Stimulated activated CD8-positive, alpha-beta memory T cell treated with anti-CD3 and anti-CD28 coated beads, Interleukin-15, amount 100 ng/mL, for 48 hours (primary cell): ENCODE data around the gene PPM1E.

Experiments used
- DNase-seq, 2 donors: peaks; one replicate each; pipeline ENCODE4 v3.0.0-alpha.2; 2020; ENCODE audit warnings: low read depth in 2 of 2

Gene PPM1E

DNA sequence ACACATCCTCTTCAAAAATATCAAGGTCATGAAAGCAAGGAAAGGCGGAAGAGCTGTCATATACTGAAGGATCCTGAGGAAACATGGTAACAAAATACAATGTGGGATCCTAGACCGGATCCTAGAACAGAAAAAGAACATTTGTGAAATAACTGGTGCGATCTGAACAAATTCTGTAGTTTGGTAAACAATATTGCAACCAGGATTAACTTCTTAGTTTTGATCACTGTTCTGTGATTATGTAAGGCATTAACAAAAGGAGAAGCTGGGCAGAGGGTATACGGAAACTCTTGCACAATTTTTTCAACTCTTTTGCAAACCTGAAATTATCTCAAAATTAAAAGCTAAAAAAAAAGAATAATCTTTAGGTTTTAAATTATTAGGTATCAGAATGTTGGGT lies 241.3 kb downstream of the PPM1E start:
- DNase-seq, result no peak

DNA sequence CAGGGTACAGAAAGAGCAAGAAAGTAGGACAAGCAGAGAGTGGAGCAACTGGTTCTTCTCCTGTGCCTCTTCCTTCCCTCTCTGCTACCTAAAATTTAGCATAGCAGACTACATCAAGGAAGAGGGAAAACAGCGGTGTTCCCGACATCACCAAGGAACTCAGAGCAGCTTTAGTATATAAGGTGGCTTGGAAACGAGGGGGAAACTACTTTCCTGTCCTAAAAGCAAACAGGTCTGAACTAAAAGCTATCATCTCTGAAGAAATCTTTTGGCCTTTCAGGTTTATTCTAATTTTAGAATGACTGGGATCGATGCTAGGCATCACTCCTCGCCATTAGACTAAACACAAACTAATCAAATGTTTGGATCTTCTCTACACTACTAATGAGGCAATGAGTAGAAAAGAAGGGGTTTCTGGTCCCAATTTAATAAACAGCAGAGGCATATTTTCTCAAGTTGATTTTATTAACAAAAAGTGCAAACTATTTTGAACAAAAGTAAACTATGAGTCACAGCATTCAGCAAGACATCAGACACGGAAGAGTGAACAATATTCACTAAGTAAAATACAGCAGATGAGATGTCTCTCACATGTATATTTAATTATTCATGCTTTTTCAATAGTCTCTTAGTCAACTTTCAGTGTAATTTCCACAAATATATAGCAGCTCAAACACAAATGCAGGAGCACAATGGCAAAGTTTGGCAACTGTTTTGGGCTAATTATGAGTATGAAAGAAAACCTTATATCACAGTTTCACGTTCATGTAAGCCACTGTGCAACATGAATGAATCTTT lies 242.3 kb downstream of the PPM1E start:
- no peak for DNase-seq

DNA sequence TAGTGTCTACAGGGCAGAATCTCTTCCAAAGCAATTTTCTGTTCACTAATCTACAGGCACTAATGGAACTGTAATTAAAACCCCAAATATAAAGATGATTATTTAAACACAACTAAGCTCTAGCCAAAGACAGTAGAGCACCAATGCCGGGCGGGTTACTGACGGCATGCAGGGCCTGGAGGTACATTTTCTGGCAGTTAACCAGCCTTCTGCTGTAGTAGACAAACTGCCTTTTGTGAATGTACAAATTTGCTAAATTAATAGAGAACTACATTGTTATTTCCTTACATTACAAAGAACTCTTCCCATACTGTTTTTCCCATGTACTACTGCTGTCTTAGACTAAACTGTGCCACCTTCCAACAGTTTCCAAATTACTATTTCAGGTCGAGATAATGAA lies 243.2 kb downstream of the PPM1E start:
- DNase-seq, result no peak

DNA sequence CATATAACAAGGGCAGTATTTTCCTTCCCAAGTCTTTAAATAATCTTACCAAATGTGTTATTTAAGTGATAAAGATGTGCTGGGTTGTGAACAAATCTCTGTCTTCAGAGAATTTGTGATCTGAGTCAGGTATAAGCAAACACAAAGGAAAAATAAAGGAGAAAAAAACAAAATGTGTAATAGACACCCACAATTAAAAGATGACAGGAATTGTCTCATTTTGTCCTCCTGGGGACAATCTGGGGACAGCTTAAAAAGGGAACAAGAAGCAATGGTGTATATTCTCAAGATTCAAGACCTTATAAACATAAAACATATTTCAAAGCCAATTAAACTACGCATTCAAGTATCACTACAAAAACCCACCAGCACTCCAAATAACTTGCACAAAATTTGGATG lies 243.8 kb downstream of the PPM1E start:
- DNase-seq, result no peak

DNA sequence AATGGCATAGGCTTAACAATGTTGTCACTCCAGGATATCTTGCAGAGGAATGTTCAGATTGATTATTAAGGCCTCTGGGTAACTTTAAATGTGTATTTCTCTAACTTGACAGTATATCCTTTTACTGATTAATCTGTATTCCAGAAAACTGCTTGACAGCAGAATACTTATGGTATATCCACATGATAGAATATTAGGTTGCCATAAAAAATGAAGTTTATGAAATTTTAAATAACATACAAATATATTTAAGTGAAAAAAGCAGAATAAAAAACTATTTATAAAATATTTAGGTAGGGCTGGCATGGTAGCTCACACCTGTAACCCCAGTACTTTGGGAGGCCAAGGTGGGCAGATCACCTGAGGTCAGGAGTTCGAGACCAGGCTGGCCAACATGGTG lies 244.4 kb downstream of the PPM1E start:
- DNase-seq, result no peak

DNA sequence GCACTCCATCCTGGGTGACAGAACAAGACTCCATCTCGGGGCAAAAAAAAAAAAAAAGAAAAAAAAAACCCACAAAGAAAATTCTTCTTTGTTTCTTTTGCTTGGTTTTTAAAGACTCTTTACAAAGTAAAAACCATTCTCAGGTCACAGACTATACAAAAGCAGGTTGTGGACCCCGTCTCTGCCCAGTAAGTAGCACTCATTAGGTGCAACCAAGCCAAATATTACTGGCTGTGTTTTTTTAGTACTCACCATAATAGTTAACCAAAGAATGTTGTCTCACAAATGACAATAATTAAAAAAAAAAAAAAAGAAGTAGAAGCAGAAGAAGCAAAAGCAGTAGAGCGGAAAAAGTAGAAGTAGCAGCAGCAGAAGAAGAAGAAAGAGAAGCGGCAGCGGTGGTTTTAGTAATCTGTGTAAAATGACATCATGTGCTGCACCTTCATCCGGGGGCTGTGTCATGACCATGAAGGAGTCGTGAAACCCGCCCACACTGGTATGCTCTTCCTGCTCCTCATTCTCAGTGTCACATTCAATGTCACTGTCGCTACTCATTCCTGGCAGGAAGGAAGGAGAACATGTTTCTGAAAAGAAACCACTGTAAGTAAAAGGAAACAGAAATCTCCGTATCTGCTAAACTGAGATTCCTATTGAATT lies 245.6 kb downstream of the PPM1E start:
- peak; percentile 68 to 72 for DNase-seq

DNA sequence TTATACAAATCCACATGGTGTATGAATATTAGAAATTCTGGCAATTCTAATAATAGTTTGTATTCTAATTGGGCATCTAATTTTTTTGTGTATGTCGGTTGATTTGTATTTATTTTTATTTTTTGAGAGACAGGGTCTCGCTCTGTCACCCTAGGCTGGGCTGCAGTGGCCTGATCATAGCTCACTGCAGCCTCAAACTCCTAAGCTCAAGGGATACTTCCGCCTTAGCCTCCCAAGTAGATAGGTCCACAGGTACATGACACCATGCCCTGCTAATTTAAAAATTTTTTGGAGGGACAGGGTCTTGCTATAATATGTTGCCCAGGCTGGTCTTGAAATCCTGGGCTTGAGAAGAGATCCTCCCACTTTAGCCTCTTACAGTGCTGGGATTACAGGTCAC lies 246.5 kb downstream of the PPM1E start:
- DNase-seq, result no peak

DNA sequence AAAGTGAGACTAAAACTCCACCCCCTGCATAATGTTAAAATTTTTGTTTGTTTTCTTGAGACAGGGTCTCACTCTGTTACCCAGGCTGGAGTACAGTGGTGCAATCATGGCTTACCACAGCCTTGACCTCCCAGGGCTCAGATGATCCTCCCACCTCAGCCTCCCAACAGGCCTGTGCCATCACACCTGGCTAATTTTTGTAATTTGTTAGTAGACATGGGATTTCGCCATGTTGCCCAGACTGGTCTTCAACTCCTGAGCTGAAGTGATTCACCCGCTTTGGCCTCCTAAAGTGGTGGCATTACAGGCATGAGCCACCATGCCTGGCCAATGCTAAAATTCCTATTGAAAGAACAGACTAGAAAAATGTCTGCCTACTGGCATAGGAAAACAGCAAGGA lies 247.2 kb downstream of the PPM1E start:
- DNase-seq, result no peak

DNA sequence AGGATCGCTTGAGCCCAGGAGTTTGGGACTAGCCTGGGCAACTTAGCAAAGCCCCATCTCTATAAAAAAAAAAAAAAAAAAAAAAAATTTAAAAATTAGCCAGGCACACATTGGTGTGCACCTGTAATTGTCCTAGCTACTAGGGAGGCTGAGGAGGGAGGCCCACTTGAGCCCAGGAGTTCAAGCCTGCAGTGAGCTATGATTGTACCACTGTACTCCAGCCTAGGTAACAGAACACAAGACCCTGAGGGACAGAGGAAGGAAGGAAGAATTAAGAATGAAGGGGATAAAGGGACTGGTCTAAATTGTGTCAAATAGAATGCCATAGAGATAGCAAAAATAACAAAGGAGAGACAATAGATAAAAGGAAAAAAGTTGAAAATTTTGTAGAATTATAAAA lies 248.2 kb downstream of the PPM1E start:
- no peak for DNase-seq

DNA sequence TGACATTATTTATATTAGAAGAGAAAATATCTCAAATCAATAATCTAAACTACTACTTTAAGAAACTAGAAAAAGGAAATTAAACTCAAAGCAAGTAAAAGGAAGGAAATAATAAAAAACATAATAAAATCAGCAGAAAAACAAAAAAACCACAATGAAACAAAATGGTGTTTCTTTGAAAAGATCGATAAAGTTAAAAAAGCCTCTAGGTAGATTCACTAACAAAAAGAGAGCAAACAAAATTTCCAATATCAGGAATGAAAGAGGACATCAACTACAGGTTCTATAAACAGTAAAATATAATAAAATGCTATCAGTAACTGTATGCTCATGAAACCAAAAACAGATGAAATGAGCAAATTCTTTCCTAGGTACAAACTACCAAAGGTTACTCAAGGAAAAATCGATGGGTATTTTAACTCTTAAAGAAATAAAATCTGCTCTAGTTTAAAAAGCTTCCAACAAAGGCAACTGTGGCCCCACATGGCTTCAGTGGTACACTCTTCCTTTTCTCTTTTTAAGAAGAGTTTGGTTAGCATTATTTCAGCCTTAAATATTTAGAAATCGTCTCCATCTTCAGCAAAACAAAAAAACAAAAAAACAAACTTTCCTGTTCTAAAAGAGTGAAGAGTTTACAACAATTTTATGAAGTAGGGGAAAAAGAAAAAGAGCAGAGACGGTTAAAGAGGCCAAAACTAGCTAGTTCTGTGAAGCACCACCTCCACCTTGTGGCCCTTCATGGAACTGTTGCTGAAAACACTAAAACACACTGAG lies 248.9 kb downstream of the PPM1E start:
- DNase-seq, result peak; percentile 14 to 20

DNA sequence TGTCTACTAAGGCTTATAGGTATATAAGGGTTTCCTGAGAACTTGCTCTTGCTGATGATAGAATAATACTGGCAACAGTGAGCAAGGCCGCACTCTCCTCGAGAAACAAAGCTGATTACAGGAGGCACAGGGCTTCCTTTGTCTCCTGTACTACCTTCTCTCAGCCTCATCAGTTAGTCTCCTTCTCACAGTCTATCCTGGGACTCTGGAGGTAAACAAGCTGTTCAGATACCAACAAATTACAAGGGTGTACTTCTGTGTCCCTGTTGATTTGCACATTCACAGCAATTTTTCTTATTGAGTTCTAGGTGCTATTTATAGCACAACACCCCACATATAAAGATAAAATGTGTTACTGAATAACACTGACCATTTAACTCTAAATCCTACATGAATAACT lies 252.3 kb downstream of the PPM1E start:
- no peak for DNase-seq

DNA sequence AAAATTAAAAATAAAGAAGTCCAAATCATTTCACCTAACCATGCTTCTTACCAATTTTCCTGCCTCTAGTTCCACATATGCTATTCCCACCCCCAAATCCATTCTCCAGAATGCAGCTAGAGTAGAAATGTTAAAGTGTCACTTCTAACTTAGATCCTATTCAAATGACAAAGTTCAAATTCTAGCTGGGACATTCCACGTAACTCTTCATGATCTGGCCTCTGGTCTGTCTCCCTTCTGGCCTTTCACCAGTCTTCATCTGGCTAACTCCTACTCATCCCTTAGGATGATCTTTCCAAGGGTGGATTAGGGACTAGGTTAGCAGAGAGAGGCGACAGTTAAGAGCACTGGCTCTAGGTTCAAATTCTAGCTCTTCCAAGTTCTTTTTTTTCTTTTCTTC lies 253.1 kb downstream of the PPM1E start:
- DNase-seq, result no peak

DNA sequence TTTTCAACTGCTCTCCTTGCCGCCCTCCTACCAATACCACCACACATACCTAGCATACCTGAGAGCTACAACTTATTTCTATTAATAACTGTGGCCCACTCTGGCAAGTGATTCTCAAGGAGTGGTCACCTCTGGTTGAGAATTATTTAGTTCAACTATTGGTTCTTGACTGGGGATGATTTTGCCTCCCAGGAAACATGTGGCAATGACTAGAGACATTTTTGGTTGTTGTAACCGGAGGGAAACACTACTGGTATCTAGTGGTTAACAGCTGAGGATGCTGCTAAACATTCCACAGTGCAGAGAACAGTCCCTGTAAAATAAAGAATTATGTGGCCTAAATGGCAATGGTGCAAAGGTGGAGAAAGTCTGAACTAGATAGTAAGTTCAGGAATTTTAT lies 254.4 kb downstream of the PPM1E start:
- DNase-seq, result no peak

DNA sequence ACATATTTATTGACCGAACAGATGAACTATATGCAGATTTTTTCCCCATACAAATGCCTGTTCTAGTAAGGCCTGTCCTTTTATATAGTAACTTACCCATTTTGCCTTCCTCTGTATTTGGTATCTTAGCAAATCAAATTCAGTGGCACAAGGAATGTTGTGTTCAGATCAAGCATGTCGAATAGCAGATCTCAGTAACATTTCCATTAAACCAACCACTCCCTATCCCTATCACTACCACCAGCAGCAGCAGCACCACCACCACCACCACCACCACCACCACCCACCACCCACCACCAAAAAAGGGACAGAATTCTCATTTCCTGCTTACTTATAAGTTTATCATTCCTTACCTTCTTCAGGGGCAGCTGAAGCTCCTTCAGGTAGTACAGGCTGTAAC lies 256.3 kb downstream of the PPM1E start:
- no peak for DNase-seq

DNA sequence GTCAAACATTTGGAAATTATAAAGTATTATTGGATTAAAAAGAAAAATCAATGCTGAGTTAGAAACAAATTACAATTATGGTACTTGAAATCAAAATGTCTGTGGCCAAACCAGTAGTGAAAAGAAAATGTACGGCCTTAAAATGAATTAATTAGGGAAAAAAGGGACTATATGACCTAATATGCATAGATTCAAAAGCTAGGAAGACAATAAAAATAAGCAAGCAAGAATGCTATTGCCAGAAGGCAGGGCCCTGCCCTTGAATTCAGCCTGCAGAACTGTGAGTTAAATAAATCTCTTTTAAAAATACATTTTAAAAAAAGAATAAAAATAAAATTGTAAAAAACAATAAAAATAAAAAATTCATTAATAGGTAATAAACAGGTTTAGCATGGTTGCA lies 262.4 kb downstream of the PPM1E start:
- no peak for DNase-seq

DNA sequence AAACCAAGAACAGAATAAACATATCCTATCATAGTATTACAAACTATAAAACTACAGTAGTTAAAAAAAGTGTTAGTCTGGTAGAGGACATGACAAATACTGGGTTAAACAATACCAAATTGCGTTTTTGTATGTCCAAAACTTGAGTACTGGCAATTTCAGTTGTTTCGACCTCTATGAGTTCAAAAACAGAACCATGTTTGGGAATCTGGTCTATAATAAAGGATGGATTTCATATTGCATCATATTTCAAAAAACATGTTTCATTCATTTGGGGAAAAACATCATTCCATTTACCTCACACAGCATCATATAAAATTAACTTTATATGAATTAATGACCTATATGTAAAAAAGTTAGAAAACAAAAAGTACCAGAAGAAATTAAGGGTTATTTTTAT lies 269.3 kb downstream of the PPM1E start:
- no peak for DNase-seq

DNA sequence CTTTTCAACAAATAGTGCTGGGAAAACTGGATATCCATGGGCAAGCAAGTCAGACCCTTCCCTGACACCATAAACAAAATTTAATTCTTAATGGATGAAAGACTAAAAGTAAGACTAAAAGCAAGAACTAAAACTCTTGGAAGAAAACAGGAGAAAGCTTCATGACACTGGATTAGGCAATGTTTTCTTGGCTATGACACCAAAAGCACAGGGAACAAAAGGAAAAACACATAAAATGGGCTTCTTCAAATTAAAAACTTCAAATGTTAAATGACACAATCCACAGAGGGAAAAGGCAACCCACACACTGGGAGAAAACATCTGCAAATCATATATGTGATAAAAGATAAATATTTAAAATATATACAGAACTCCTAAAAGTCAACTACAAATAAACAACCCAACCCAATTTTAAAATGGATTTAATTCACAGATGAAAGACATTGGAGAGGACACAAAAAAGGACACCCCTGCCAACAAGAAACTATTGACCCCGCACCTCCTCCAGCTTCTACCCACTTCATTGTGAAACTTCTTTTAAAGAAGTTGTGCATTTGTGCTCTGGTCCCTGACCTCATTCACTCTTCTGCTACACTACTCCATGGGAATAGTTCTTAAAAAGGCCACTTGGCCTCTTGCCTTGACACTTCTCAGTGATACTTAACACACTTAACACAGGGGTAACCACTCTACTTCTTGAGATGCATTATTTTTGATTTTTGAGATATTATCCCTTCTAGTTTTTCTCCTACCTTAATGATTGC lies 270.7 kb downstream of the PPM1E start:
- no peak for DNase-seq

DNA sequence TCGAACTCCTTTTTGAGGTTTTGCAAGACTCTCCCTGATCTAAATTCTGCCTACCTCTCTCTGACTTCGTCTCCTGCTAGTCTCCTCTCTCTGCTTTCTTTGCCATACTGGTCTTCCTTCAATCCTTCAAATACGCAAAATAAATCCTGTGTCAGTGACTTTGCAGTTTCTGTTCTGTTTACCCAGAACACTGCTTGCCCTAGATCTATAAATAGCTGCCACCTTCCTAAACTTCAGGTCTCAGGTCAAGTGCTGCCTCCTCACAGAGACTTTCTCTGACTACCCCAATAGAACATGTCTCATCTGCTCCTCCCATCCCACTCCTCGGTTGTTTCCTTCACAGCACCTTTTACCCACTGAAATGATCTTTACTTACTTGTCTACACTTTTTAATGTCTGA lies 272.1 kb downstream of the PPM1E start:
- no peak for DNase-seq

DNA sequence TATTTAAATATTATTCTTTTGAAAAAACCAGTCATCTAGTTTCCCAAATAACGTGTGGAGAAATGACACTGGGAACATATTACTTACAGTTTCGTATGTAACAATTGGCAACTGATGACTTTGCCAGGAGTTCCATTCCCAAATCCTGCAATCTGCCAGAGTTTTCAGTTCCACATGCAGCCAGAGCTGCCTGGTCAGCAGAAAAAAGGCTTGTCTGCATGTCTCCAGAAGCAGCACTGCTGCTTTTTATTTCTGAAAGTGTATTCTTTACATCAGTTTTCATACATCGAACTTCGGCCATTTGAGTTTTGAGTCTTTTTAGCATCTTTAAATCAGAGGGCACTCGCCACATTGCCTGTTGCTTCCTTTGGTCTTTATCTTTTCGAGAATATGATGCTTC lies 272.7 kb downstream of the PPM1E start:
- DNase-seq, result no peak

DNA sequence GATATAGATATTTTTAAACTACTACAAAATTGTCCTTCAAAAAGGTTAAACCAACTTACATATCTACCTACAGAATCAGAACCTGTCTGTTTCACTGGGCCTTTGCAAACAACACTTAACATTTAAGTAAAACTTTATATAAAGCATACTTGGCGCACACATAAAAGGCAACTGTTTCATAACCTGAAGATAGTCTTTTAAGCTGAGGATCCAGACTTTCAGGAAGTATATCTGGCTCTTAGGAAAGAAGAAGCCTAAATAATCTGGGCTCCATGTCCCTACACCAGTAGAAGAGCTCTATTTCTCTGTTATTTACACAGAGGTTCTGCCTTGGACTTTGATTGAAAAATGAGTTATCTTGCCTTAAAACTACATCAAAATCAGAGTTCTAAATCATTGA lies 275.2 kb downstream of the PPM1E start:
- no peak for DNase-seq
